Measurements from ENCODE around the gene DPF3. TPM values are rescaled to one million over a fixed set of nuclear protein-coding genes. Genes with fewer than 3 reads are reported as not detected.

Gene DPF3
- total RNA-seq, 2 experiments from 2014 or later, result 6.6 to 7.4 TPM

DNA sequence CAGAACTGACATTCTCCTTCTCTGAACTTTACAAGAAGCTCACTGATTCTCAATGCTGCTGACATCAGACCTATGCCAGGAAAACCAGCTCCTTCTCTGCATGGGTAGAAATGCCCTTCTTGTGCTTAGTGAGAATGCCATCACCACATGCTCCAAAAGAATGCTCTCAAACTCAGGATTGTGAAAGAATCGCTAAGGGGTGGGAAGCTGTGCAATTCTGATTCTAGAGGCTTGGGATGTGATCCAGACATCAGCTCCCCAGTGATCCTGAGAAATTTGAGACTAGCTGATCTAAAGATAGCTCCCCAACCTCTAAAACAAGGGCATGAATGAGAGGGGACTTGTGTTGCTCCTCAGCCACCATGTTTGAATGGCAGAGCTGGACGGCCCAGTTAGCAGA is 113.2 kb downstream of the DPF3 start:
- CTCF ChIA-PET, result no interaction called here
- no peak overlapping the region for H3K4me3 Mint-ChIP-seq
- H3K27me3 Mint-ChIP-seq, result no peaks in the 10 kb centered on the region

DNA sequence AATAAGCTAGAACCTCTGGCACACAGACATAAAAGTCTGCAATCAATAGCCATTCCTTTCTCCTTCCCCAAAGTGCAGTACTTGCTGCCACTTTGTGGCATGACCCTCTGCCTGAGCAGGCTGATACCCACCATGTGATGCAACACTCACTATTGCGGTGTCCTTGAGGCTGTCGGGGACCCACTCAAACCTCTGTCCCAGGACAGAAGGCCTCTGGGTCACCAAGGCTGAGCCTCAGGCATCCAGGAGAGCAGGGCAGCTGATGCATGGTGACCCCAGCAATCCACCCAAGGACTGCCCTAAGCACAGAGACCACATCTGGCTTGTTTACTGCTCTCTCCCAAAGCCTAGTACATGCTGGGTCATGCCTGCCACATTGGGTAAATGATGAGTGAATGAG is 114.2 kb downstream of the DPF3 start:
- peaks cover 4% of the 10 kb centered on the region for H3K27me3 Mint-ChIP-seq
- H3K4me3 Mint-ChIP-seq, result no peak overlapping the region
- H3K27ac Mint-ChIP-seq, result no peak overlapping the region
- CTCF ChIA-PET, result no interaction called here
- DNase-seq, result no peak
- peaks cover 5% of the 10 kb centered on the region for H3K4me1 Mint-ChIP-seq
- peaks cover 9% of the 10 kb centered on the region for H3K9me3 Mint-ChIP-seq
- peaks cover 10% of the 10 kb centered on the region for H3K36me3 Mint-ChIP-seq (ENCODE audit: low read depth)
- POLR2A ChIA-PET, result no interaction called here

More for the DNA sequence above, 113.2 kb downstream of the DPF3 start:
- Mint-ChIP-seq H3K27ac (no peak overlapping the region), H3K36me3 (ENCODE audit: low read depth) (peaks cover 10% of the 10 kb centered on the region), H3K9me3 (peaks cover 9% of the 10 kb centered on the region), H3K4me1 (peaks cover 5% of the 10 kb centered on the region)
- DNase-seq, result no peak
- POLR2A ChIA-PET, result no interaction called here

DNA sequence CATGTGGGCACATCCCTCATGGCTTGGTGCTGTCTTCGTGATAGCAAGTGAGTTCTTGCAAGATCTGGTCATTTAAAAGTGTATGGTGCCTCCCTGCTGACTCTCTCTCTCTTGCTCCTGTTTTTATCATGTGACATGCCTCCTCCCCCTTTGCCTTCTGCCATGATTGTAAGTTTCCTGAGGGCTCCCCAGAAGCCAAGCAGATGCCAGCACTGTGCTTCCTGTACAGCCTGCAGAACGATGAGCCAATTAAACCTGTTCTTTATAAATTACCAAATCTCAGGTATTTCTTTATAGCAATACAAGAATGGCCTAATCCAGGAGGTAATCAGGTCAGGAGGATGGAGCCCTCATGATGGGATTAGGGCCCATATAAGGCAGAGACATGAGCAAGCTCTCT is 116.3 kb downstream of the DPF3 start:
- ChIA-PET CTCF (interaction anchor here (0.7 kb wide), 1 partner anchor 10 kb away, joined by 3 read pairs; no protein-coding TSS in a partner anchor), POLR2A (no interaction called here)
- no peak overlapping the region for H3K27ac Mint-ChIP-seq
- H3K9me3 Mint-ChIP-seq, result peaks cover 9% of the 10 kb centered on the region
- no peak overlapping the region for H3K4me3 Mint-ChIP-seq
- peaks cover 10% of the 10 kb centered on the region for H3K36me3 Mint-ChIP-seq (ENCODE audit: low read depth)
- H3K27me3 Mint-ChIP-seq, result peaks cover 12% of the 10 kb centered on the region
- peaks cover 5% of the 10 kb centered on the region for H3K4me1 Mint-ChIP-seq
- no peak for DNase-seq

GRCh38 chr14:72776701-72777261 is 117.1 kb downstream of the DPF3 start:
- CTCF ChIA-PET, result interaction anchor here (0.7 kb wide), 1 partner anchor 11 kb away, joined by 3 read pairs; no protein-coding TSS in a partner anchor
- peaks cover 9% of the 10 kb centered on the region for H3K9me3 Mint-ChIP-seq
- peaks cover 10% of the 10 kb centered on the region for H3K36me3 Mint-ChIP-seq (ENCODE audit: low read depth)
- peaks cover 14% of the 10 kb centered on the region for H3K27me3 Mint-ChIP-seq
- DNase-seq, result no peak
- no peak overlapping the region for H3K4me3 Mint-ChIP-seq
- H3K4me1 Mint-ChIP-seq, result peaks cover 5% of the 10 kb centered on the region
- POLR2A ChIA-PET, result no interaction called here
- no peak overlapping the region for H3K27ac Mint-ChIP-seq

DNA sequence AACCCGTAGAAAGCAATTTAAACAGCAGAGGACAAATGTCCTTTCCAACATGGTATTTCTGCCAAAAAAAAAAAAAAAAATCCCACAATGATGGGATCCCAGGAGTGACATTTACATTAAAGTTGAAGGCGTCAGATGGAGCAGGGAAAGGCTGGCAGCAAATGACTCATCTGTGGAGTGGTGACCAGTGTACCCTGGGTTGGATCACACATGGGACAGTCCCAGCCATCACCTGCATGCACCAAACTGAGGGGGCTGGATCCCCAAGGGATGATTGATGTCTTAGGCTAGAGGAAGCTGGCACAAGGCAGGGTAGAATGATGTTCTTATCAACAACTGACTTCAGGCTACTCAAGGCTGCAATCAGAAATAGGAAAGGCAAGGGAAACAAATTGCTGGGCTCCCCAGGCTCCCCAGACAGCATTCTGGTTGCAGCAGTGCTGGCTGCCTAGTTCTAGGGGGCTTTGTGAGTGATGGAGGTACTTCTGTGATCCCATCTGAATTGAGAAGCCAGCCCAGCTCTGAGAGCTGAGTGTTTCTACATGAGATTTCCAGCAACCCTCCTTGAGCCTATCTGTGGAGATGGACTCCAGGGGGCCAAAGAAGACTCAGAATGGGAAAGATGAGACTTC is 117.9 kb downstream of the DPF3 start:
- H3K36me3 Mint-ChIP-seq (ENCODE audit: low read depth), result peaks cover 10% of the 10 kb centered on the region
- no peak for DNase-seq
- peaks cover 14% of the 10 kb centered on the region for H3K27me3 Mint-ChIP-seq
- peaks cover 5% of the 10 kb centered on the region for H3K4me1 Mint-ChIP-seq
- ChIA-PET POLR2A (no interaction called here), CTCF (no interaction called here)
- no peak overlapping the region for H3K27ac Mint-ChIP-seq
- H3K4me3 Mint-ChIP-seq, result no peak overlapping the region
- peaks cover 9% of the 10 kb centered on the region for H3K9me3 Mint-ChIP-seq

DNA sequence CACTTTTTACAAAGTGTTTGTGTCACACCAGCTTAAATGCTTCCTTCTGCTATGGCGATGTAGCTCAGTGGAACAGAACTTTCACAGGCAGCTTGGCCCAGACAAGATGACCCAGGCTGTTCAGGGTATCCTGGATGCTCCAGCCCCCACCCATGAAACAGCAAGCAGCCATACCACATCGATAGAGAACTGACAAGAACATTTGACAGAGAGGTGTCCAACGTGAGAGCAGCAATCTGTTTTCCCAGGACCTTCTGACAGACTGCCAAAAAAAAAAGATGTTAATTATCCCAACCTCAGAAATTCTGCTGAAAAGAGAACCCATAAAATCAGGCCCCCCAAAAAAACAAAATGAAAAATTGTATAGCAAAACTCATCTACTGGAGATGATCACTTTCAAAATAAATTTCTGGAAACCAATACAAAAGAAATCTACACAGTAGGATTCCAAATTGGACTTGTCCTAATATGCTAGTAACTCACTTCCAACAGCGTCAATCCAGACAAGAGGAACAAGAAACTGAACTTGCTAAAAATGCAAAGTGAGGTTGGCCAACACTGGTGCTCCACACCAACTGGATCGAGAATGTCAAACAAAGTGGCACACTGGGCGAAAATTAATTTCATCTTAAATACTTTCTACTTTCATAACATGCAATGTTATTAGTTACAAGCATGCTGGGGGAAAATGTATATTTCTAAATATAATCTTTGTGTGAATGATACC is 118.8 kb downstream of the DPF3 start:
- ChIA-PET CTCF (interaction anchor here (0.7 kb wide), 1 partner anchor 332 kb away, joined by 4 read pairs; no protein-coding TSS in a partner anchor), POLR2A (no interaction called here)
- Mint-ChIP-seq H3K27me3 (peaks cover 15% of the 10 kb centered on the region), H3K27ac (no peak overlapping the region), H3K9me3 (peaks cover 9% of the 10 kb centered on the region), H3K4me1 (peaks cover 5% of the 10 kb centered on the region), H3K4me3 (no peak overlapping the region), H3K36me3 (ENCODE audit: low read depth) (peaks cover 10% of the 10 kb centered on the region)
- DNase-seq, result no peak

DNA sequence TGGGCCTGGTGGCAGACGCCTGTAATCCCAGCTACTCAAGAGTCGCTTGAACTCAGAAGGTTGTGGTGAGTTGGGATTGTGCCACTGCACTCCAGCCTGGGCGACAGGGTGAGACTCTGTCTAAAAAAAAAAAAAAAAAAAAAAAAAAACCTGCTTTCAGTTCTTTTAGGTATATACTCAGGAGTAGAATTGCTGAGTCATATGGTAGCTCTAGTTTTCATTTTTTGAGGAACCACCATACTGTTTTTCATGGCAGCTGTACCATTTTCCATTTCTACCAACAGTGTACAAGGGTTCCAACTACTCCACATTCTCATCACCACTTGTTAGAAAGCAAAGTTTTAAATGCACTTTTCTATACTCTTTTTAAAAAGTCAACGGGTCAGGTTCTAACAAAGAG is 119.8 kb downstream of the DPF3 start:
- H3K4me3 Mint-ChIP-seq, result no peak overlapping the region
- peaks cover 7% of the 10 kb centered on the region for H3K9me3 Mint-ChIP-seq
- ChIA-PET POLR2A (interaction anchor here (0.7 kb wide), 1 partner anchor 230 kb away, joined by 3 read pairs; no protein-coding TSS in a partner anchor), CTCF (interaction anchor here (0.7 kb wide), 1 partner anchor 11 kb away, joined by 3 read pairs; no protein-coding TSS in a partner anchor)
- peaks cover 8% of the 10 kb centered on the region for H3K36me3 Mint-ChIP-seq (ENCODE audit: low read depth)
- no peak overlapping the region for H3K27ac Mint-ChIP-seq
- peaks cover 5% of the 10 kb centered on the region for H3K4me1 Mint-ChIP-seq
- no peak for DNase-seq
- peaks cover 16% of the 10 kb centered on the region for H3K27me3 Mint-ChIP-seq

GRCh38 chr14:72771561-72771960 is 122.3 kb downstream of the DPF3 start:
- Mint-ChIP-seq H3K4me3 (no peak overlapping the region), H3K36me3 (ENCODE audit: low read depth) (peaks cover 12% of the 10 kb centered on the region), H3K9me3 (peaks cover 17% of the 10 kb centered on the region), H3K27me3 (peaks cover 17% of the 10 kb centered on the region), H3K27ac (no peak overlapping the region), H3K4me1 (no peaks in the 10 kb centered on the region)
- ChIA-PET CTCF (interaction anchor here (1.0 to 1.3 kb wide), 2 partner anchors 15 to 19 kb away, joined by 3 read pairs; no protein-coding TSS in a partner anchor), POLR2A (no interaction called here)
- DNase-seq, result no peak

- POLR2A ChIA-PET, result no interaction called here
- DNase-seq, result no peak
- H3K27me3 Mint-ChIP-seq, result peaks cover 3% of the 10 kb centered on the region
- H3K36me3 Mint-ChIP-seq (ENCODE audit: low read depth), result peaks cover 16% of the 10 kb centered on the region
- CTCF ChIA-PET, result no interaction called here
- H3K4me3 Mint-ChIP-seq, result no peak overlapping the region
- no peaks in the 10 kb centered on the region for H3K4me1 Mint-ChIP-seq
- peak overlapping the region; percentile 9 for H3K27ac Mint-ChIP-seq
- H3K9me3 Mint-ChIP-seq, result peaks cover 17% of the 10 kb centered on the region
These were observed 127.6 kb downstream of the DPF3 start for GRCh38 chr14:72766296-72766695.

GRCh38 chr14:72763892-72764291 is 130.0 kb downstream of the DPF3 start:
- peaks cover 21% of the 10 kb centered on the region for H3K36me3 Mint-ChIP-seq (ENCODE audit: low read depth)
- ChIA-PET CTCF (no interaction called here), POLR2A (no interaction called here)
- DNase-seq, result no peak
- no peaks in the 10 kb centered on the region for H3K4me1 Mint-ChIP-seq
- no peak overlapping the region for H3K4me3 Mint-ChIP-seq
- peaks cover 2% of the 10 kb centered on the region for H3K27me3 Mint-ChIP-seq
- peaks cover 33% of the 10 kb centered on the region for H3K9me3 Mint-ChIP-seq
- no peak overlapping the region for H3K27ac Mint-ChIP-seq

DNA sequence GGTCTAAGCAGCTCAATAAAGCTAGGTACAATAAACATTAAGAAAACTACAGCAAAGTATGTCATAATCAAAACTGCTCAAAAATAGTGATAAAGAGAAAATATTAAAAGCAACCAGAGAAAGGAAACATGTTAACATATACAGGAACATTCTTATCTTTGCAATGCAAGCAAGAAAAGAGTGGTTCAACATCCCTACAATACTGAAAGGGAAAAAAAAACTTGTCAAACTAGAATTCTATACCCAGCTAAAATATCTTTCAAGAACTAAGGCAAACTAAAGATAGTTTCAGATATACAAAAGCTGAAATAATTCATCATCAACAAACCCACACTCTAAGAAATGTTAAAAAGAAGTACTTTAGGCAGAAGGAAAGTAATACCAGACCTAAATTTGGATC is 134.2 kb downstream of the DPF3 start:
- no peaks in the 10 kb centered on the region for H3K4me1 Mint-ChIP-seq
- DNase-seq, result no peak
- ChIA-PET CTCF (no interaction called here), POLR2A (no interaction called here)
- peaks cover 9% of the 10 kb centered on the region for H3K36me3 Mint-ChIP-seq (ENCODE audit: low read depth)
- H3K27ac Mint-ChIP-seq, result no peak overlapping the region
- peaks cover 10% of the 10 kb centered on the region for H3K27me3 Mint-ChIP-seq
- no peak overlapping the region for H3K4me3 Mint-ChIP-seq
- peaks cover 34% of the 10 kb centered on the region for H3K9me3 Mint-ChIP-seq

GRCh38 chr14:72758993-72759392 is 134.9 kb downstream of the DPF3 start:
- Mint-ChIP-seq H3K36me3 (ENCODE audit: low read depth) (peaks cover 9% of the 10 kb centered on the region), H3K27me3 (peaks cover 10% of the 10 kb centered on the region), H3K27ac (no peak overlapping the region), H3K9me3 (peaks cover 34% of the 10 kb centered on the region), H3K4me1 (no peaks in the 10 kb centered on the region), H3K4me3 (no peak overlapping the region)
- POLR2A ChIA-PET, result no interaction called here
- DNase-seq, result no peak
- CTCF ChIA-PET, result no interaction called here

GRCh38 chr14:72758420-72758819 is 135.5 kb downstream of the DPF3 start:
- Mint-ChIP-seq H3K36me3 (ENCODE audit: low read depth) (peaks cover 9% of the 10 kb centered on the region), H3K4me1 (no peaks in the 10 kb centered on the region), H3K27ac (no peak overlapping the region), H3K4me3 (no peak overlapping the region), H3K27me3 (peaks cover 10% of the 10 kb centered on the region), H3K9me3 (peaks cover 34% of the 10 kb centered on the region)
- ChIA-PET CTCF (no interaction called here), POLR2A (no interaction called here)
- DNase-seq, result no peak

Measured in activated CD4-positive, alpha-beta T cell treated with anti-CD3 and anti-CD28 coated beads, Interleukin-2, amount 10 ng/mL, durations not matched to agents 7 days and 5 days (primary cell).